ENCODE results near the gene COPG2. TPM values are rescaled to one million over a fixed set of nuclear protein-coding genes. Genes with fewer than 3 reads are reported as not detected.
A peak's percentile ranks its signal among the peaks of the same experiment; 100 is the strongest.

COPG2 gene
- 10 to 100 TPM; 20.2 to 25.4 (median 23.9) TPM for total RNA-seq (2021; fragmentation: NEBNext Ultra II Directional; extraction: Animal tissue kit (Norgen Biotek cat#: 25700))
- long read RNA-seq, transcript COPG2-202 (24 exons, 3,134 nt), result major isoform, 11 of 11 reads
- long read RNA-seq, partial matches to known transcripts, result 0 of 11 reads
- long read RNA-seq, other reads (novel, unspliced or antisense), result 0 of 11 reads

- peak within 1 kb of the TSS; percentile 91 for H3K4me3 Mint-ChIP-seq
- H3K36me3 Mint-ChIP-seq (ENCODE audit: low read depth), result peaks cover 6% of the 10 kb centered on the region; the same call in 1 of the 2 replicates
- peaks cover 26% of the 10 kb centered on the region for H3K4me1 Mint-ChIP-seq (ENCODE audit: low read depth)
- no peak for TF ChIP-seq CTCF (IDR thresholded peaks at IDR 0.05)
- H3K27ac Mint-ChIP-seq, result peak within 1 kb of the TSS; percentile 58
- no peaks in the 10 kb centered on the region for H3K9me3 Mint-ChIP-seq
- H3K27me3 Mint-ChIP-seq (ENCODE audit: insufficient read depth), result no peaks in the 10 kb centered on the region; the same call in 1 of the 2 replicates
- DNase-seq, result peak; percentile 58
These were observed at the start of gene COPG2 for GRCh38 chr7:130668258-130669084. Gene COPG2 (minus strand): TSS chr7:130668748. CDS start chr7:130668668, 80 bp downstream.

GRCh38 chr7:130712416-130712815 lies 43.9 kb upstream of the COPG2 start:
- Mint-ChIP-seq H3K9me3 (peaks cover 4% of the 10 kb centered on the region; the same call in 1 of the 2 replicates), H3K4me1 (ENCODE audit: low read depth) (no peaks in the 10 kb centered on the region), H3K4me3 (no peak overlapping the region), H3K36me3 (ENCODE audit: low read depth) (no peaks in the 10 kb centered on the region), H3K27ac (no peak overlapping the region), H3K27me3 (ENCODE audit: insufficient read depth) (peaks cover 28% of the 10 kb centered on the region)
- no peak for TF ChIP-seq CTCF (IDR thresholded peaks at IDR 0.05)
- DNase-seq, result no peak

- Mint-ChIP-seq H3K9me3 (peaks cover 19% of the 10 kb centered on the region; the same call in 1 of the 2 replicates), H3K27me3 (ENCODE audit: insufficient read depth) (peaks cover 24% of the 10 kb centered on the region), H3K4me3 (no peak overlapping the region), H3K27ac (no peak overlapping the region), H3K4me1 (ENCODE audit: low read depth) (no peaks in the 10 kb centered on the region), H3K36me3 (ENCODE audit: low read depth) (peaks cover 12% of the 10 kb centered on the region)
- TF ChIP-seq CTCF (IDR thresholded peaks at IDR 0.05), result no peak
- DNase-seq, result no peak
These were observed 40.2 kb upstream of the COPG2 start for GRCh38 chr7:130708766-130709165.

- H3K4me3 Mint-ChIP-seq, result no peak overlapping the region
- H3K36me3 Mint-ChIP-seq (ENCODE audit: low read depth), result peaks cover 12% of the 10 kb centered on the region
- peaks cover 25% of the 10 kb centered on the region for H3K27me3 Mint-ChIP-seq (ENCODE audit: insufficient read depth)
- H3K4me1 Mint-ChIP-seq (ENCODE audit: low read depth), result no peaks in the 10 kb centered on the region
- H3K9me3 Mint-ChIP-seq, result peaks cover 19% of the 10 kb centered on the region; the same call in 1 of the 2 replicates
- DNase-seq, result no peak
- no peak overlapping the region for H3K27ac Mint-ChIP-seq
- TF ChIP-seq CTCF (IDR thresholded peaks at IDR 0.05), result no peak
These were observed 39.5 kb upstream of the COPG2 start for GRCh38 chr7:130708001-130708400.

- DNase-seq, result no peak
- Mint-ChIP-seq H3K27me3 (ENCODE audit: insufficient read depth) (peaks cover 12% of the 10 kb centered on the region), H3K4me1 (ENCODE audit: low read depth) (no peaks in the 10 kb centered on the region), H3K4me3 (no peak overlapping the region), H3K9me3 (peaks cover 18% of the 10 kb centered on the region; the same call in 1 of the 2 replicates), H3K36me3 (ENCODE audit: low read depth) (peaks cover 12% of the 10 kb centered on the region), H3K27ac (no peak overlapping the region)
- TF ChIP-seq CTCF (IDR thresholded peaks at IDR 0.05), result no peak
These were observed 35.3 kb upstream of the COPG2 start for GRCh38 chr7:130703851-130704250.
